KMS-11 (cell line): ENCODE data around the gene ABHD6.

Source experiments
- H2AFZ ChIP-seq: fragments of 200-600 bp; sonication (generic); 2 replicates; pipeline ENCODE4 v1.6.1; 2016; ENCODE audit warnings: antibody characterized with exemption, mixed run types, low read depth
- H3K27ac ChIP-seq: fragments of 200-600 bp; sonication (generic); 2 replicates; pipeline ENCODE4 v1.6.1; 2016; ENCODE audit warnings: mild to moderate bottlenecking, mixed run types
- H3K27me3 ChIP-seq: fragments of 200-600 bp; sonication (generic); 2 replicates; pipeline ENCODE4 v1.6.1; 2017; ENCODE audit warnings: mild to moderate bottlenecking, low read depth, mixed run types, moderate library complexity; ENCODE audit not compliant: insufficient read depth
- H3K36me3 ChIP-seq: fragments of 200-600 bp; sonication (generic); 2 replicates; pipeline ENCODE4 v1.6.1; 2017; ENCODE audit warnings: mild to moderate bottlenecking, mixed run types; ENCODE audit not compliant: insufficient read depth
- H3K4me1 ChIP-seq: fragments of 200-600 bp; sonication (generic); 2 replicates; pipeline ENCODE4 v1.6.1; 2016; ENCODE audit warnings: mild to moderate bottlenecking, low read depth, mixed run types; ENCODE audit not compliant: poor library complexity, severe bottlenecking
- H3K4me2 ChIP-seq: fragments of 200-600 bp; sonication (generic); 2 replicates; pipeline ENCODE4 v1.7.0; 2016; ENCODE audit warnings: mild to moderate bottlenecking, mixed run types
- H3K4me3 ChIP-seq: fragments of 200-600 bp; sonication (generic); IDR thresholded peaks from 2 replicates; pipeline ENCODE4 v1.6.1; 2017; ENCODE audit warnings: low read depth, low read length, mixed read lengths; ENCODE audit not compliant: insufficient read depth
- H3K79me2 ChIP-seq: fragments of 200-600 bp; sonication (generic); 2 replicates; pipeline ENCODE4 v1.6.1; 2016; ENCODE audit warnings: low read depth, mixed run types; ENCODE audit not compliant: insufficient read depth
- H3K9ac ChIP-seq: fragments of 200-600 bp; sonication (generic); 2 replicates; pipeline ENCODE4 v1.6.1; 2016; ENCODE audit warnings: mild to moderate bottlenecking, mixed run types
- H4K20me1 ChIP-seq: fragments of 200-600 bp; sonication (generic); 2 replicates; pipeline ENCODE4 v1.6.1; 2016; ENCODE audit warnings: mild to moderate bottlenecking, mixed run types; ENCODE audit not compliant: insufficient read depth
- CTCF ChIP-seq: fragments of 200-600 bp; sonication (generic); conservative IDR thresholded peaks from 2 replicates; pipeline ENCODE4 v1.6.1; 2017; ENCODE audit warnings: low read depth, mild to moderate bottlenecking, antibody characterized with exemption, low read length, moderate library complexity, mixed read lengths

ABHD6 gene

GRCh38 chr3:58246148-58247047 is 8.8 kb downstream of the ABHD6 start:
- no peak for TF ChIP-seq CTCF
- H2AFZ ChIP-seq, result no peak overlapping the region
- no peak overlapping the region for H3K4me2 ChIP-seq
- H3K4me3 ChIP-seq, result no peak overlapping the region
- no peak overlapping the region for H3K27ac ChIP-seq
- no peaks in the 10 kb centered on the region for H3K36me3 ChIP-seq
- H3K4me1 ChIP-seq, result no peaks in the 10 kb centered on the region
- H3K79me2 ChIP-seq, result no peaks in the 10 kb centered on the region
- H4K20me1 ChIP-seq, result no peaks in the 10 kb centered on the region
- H3K27me3 ChIP-seq, result no peaks in the 10 kb centered on the region
- no peak overlapping the region for H3K9ac ChIP-seq

- no peak overlapping the region for H3K4me2 ChIP-seq
- no peak overlapping the region for H3K4me3 ChIP-seq
- H3K4me1 ChIP-seq, result no peaks in the 10 kb centered on the region
- H4K20me1 ChIP-seq, result no peaks in the 10 kb centered on the region
- H3K27ac ChIP-seq, result no peak overlapping the region
- no peaks in the 10 kb centered on the region for H3K27me3 ChIP-seq
- no peaks in the 10 kb centered on the region for H3K36me3 ChIP-seq
- no peak for TF ChIP-seq CTCF
- no peaks in the 10 kb centered on the region for H3K79me2 ChIP-seq
- H3K9ac ChIP-seq, result no peak overlapping the region
- no peak overlapping the region for H2AFZ ChIP-seq
Measured at GRCh38 chr3:58249358-58250092, 11.9 kb downstream of the ABHD6 start.

GRCh38 chr3:58250093-58250707 is 12.6 kb downstream of the ABHD6 start:
- Histone ChIP-seq H3K4me1 (no peaks in the 10 kb centered on the region), H4K20me1 (no peaks in the 10 kb centered on the region), H3K36me3 (no peaks in the 10 kb centered on the region), H3K27me3 (no peaks in the 10 kb centered on the region), H3K27ac (no peak overlapping the region), H2AFZ (no peak overlapping the region), H3K4me3 (no peak overlapping the region), H3K9ac (no peak overlapping the region), H3K4me2 (no peak overlapping the region), H3K79me2 (no peaks in the 10 kb centered on the region)
- no peak for TF ChIP-seq CTCF

- no peak overlapping the region for H3K4me3 ChIP-seq
- TF ChIP-seq CTCF, result no peak
- no peak overlapping the region for H3K4me2 ChIP-seq
- no peaks in the 10 kb centered on the region for H4K20me1 ChIP-seq
- no peak overlapping the region for H2AFZ ChIP-seq
- no peaks in the 10 kb centered on the region for H3K27me3 ChIP-seq
- H3K79me2 ChIP-seq, result no peaks in the 10 kb centered on the region
- no peak overlapping the region for H3K27ac ChIP-seq
- H3K36me3 ChIP-seq, result no peaks in the 10 kb centered on the region
- H3K9ac ChIP-seq, result no peak overlapping the region
- no peaks in the 10 kb centered on the region for H3K4me1 ChIP-seq
Measured at GRCh38 chr3:58251631-58252035, 14.0 kb downstream of the ABHD6 start.
